KMS-11 (cell line): Measurements from ENCODE around the gene PDE6G.

Experiments used
- H2AFZ ChIP-seq: fragments of 200-600 bp; sonication (generic); 2 replicates; pipeline ENCODE4 v1.6.1; 2016; ENCODE audit warnings: antibody characterized with exemption, mixed run types, low read depth
- H3K27ac ChIP-seq: fragments of 200-600 bp; sonication (generic); 2 replicates; pipeline ENCODE4 v1.6.1; 2016; ENCODE audit warnings: mild to moderate bottlenecking, mixed run types
- H3K27me3 ChIP-seq: fragments of 200-600 bp; sonication (generic); 2 replicates; pipeline ENCODE4 v1.6.1; 2017; ENCODE audit warnings: mild to moderate bottlenecking, low read depth, mixed run types, moderate library complexity; ENCODE audit not compliant: insufficient read depth
- H3K36me3 ChIP-seq: fragments of 200-600 bp; sonication (generic); 2 replicates; pipeline ENCODE4 v1.6.1; 2017; ENCODE audit warnings: mild to moderate bottlenecking, mixed run types; ENCODE audit not compliant: insufficient read depth
- H3K4me1 ChIP-seq: fragments of 200-600 bp; sonication (generic); 2 replicates; pipeline ENCODE4 v1.6.1; 2016; ENCODE audit warnings: mild to moderate bottlenecking, low read depth, mixed run types; ENCODE audit not compliant: poor library complexity, severe bottlenecking
- H3K4me2 ChIP-seq: fragments of 200-600 bp; sonication (generic); 2 replicates; pipeline ENCODE4 v1.7.0; 2016; ENCODE audit warnings: mild to moderate bottlenecking, mixed run types
- H3K4me3 ChIP-seq: fragments of 200-600 bp; sonication (generic); IDR thresholded peaks from 2 replicates; pipeline ENCODE4 v1.6.1; 2017; ENCODE audit warnings: low read depth, low read length, mixed read lengths; ENCODE audit not compliant: insufficient read depth
- H3K79me2 ChIP-seq: fragments of 200-600 bp; sonication (generic); 2 replicates; pipeline ENCODE4 v1.6.1; 2016; ENCODE audit warnings: low read depth, mixed run types; ENCODE audit not compliant: insufficient read depth
- H3K9ac ChIP-seq: fragments of 200-600 bp; sonication (generic); 2 replicates; pipeline ENCODE4 v1.6.1; 2016; ENCODE audit warnings: mild to moderate bottlenecking, mixed run types
- H4K20me1 ChIP-seq: fragments of 200-600 bp; sonication (generic); 2 replicates; pipeline ENCODE4 v1.6.1; 2016; ENCODE audit warnings: mild to moderate bottlenecking, mixed run types; ENCODE audit not compliant: insufficient read depth
- CTCF ChIP-seq: fragments of 200-600 bp; sonication (generic); conservative IDR thresholded peaks from 2 replicates; pipeline ENCODE4 v1.6.1; 2017; ENCODE audit warnings: low read depth, mild to moderate bottlenecking, antibody characterized with exemption, low read length, moderate library complexity, mixed read lengths

Gene PDE6G

DNA sequence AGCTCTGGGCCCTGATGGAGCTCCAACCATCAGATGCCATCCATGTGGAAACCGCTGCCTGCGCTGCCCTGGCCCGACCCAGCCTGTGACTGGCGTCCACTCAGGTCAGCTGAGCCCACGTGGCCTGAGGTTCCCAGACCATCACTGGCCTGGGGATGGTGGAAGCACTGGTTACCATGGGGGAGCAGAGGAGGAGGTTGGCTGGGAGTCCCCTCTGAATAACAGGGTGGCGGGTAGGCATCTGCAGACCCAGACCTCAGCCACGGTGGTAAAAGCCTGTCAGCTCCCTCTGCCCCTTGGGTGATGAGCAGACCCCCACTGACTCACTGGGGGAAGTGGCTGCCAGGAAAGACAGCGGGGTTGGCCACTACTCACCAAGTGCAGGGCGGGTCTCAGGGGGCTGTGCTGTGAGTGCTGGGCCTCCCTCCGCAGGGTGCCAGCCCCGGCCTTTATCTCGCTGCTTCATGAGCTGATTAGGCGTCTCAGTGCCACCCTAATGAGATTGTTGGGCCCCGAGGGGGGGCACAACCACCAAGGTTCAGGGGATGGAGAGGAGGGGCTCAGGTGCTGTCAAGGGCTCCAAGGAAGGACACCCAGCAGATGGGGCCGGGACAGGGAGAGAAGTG is at the start of gene PDE6G:
Gene PDE6G (minus strand): TSS at position 425 of the 626 bp plus-strand sequence. CDS start 3,237 bp downstream, outside the sequence.
- no peak for TF ChIP-seq CTCF
- no peaks in the 10 kb centered on the region for H3K79me2 ChIP-seq
- no peak within 1 kb of the TSS for H3K4me3 ChIP-seq
- H3K4me2 ChIP-seq, result no peak within 1 kb of the TSS; the same call in 1 of the 2 replicates
- peak within 1 kb of the TSS; percentile 14; the same call in 1 of the 2 replicates for H3K27ac ChIP-seq
- no peak within 1 kb of the TSS for H3K9ac ChIP-seq
- H3K27me3 ChIP-seq, result no peaks in the 10 kb centered on the region
- no peaks in the 10 kb centered on the region for H4K20me1 ChIP-seq
- H3K4me1 ChIP-seq, result peaks cover 21% of the 10 kb centered on the region
- H2AFZ ChIP-seq, result peak within 1 kb of the TSS; percentile 2; the same call in 1 of the 2 replicates
- H3K36me3 ChIP-seq, result no peaks in the 10 kb centered on the region

GRCh38 chr17:81705518-81706231 is 49.3 kb upstream of the PDE6G start:
- H3K36me3 ChIP-seq, result peaks cover 7% of the 10 kb centered on the region; the same call in 1 of the 2 replicates

GRCh38 chr17:81703747-81704654 is 47.7 kb upstream of the PDE6G start:
- H3K4me1 ChIP-seq, result peaks cover 30% of the 10 kb centered on the region
- H3K36me3 ChIP-seq, result peaks cover 7% of the 10 kb centered on the region; the same call in 1 of the 2 replicates
- peak overlapping the region; percentile 95 for H3K9ac ChIP-seq
- TF ChIP-seq CTCF, result no peak
- H3K4me2 ChIP-seq, result peak overlapping the region; percentile 75
- peak overlapping the region; percentile 55 for H3K4me3 ChIP-seq
- H4K20me1 ChIP-seq, result no peaks in the 10 kb centered on the region
- H2AFZ ChIP-seq, result peak overlapping the region; percentile 32; the same call in 1 of the 2 replicates
- H3K79me2 ChIP-seq, result peaks cover 70% of the 10 kb centered on the region
- H3K27ac ChIP-seq, result peak overlapping the region; percentile 81
- H3K27me3 ChIP-seq, result no peaks in the 10 kb centered on the region

More at GRCh38 chr17:81705518-81706231, 49.3 kb upstream of the PDE6G start:
- Histone ChIP-seq H3K9ac (no peak overlapping the region), H3K79me2 (peaks cover 59% of the 10 kb centered on the region), H3K27ac (no peak overlapping the region), H3K4me1 (peaks cover 35% of the 10 kb centered on the region), H3K4me2 (no peak overlapping the region; the same call in 1 of the 2 replicates), H2AFZ (no peak overlapping the region), H3K4me3 (no peak overlapping the region), H4K20me1 (no peaks in the 10 kb centered on the region), H3K27me3 (no peaks in the 10 kb centered on the region)
- TF ChIP-seq CTCF, result no peak

DNA sequence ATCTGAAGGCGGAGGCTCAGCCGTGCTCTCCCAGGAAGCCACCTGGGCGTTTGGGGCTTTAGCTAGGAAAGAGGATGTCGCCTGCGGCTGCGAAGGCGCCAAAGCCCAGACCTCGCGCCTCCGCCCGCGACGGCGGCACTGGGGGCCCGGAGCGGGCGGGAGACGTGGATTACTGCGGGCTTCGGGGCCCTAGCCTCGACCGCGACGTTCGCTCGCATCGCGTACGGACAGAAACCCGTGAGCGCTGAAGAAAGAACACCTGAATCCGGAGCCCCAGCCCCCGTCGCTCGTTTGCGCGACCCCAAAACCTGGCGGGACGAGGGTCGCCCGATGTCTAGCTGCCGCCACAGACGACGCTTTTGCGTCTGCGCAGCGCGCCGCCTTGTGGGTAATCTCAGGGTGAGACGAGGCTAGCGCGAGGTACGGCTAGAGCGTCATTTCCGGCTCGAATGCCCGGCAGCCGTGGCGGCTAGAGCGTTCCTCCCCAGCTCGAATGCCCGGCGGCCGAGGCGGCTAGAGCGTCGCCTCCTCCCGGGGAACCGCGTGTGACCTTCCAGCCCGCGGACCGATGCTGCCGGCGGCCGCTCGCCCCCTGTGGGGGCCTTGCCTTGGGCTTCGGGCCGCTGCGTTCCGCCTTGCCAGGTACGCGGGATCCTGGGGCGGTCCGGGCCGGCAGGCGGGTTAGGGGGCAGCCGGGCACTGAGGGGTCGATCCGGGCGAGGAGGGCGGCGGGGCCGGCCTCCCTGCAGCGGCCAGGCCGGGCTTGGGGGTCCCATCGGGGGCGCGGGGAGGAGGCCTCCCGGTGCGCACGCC is 46.8 kb upstream of the PDE6G start, which contains the start of gene MRPL12:
Gene MRPL12 (plus strand): TSS at position 434 of the 813 bp plus-strand sequence. CDS start 135 bp downstream, at position 569.
- Histone ChIP-seq H4K20me1 (no peaks in the 10 kb centered on the region), H3K4me2 (peak within 1 kb of the TSS; percentile 98)

More for the DNA sequence above, 46.8 kb upstream of the PDE6G start, which contains the start of gene MRPL12:
- peaks cover 7% of the 10 kb centered on the region; the same call in 1 of the 2 replicates for H3K36me3 ChIP-seq
- peak within 1 kb of the TSS; percentile 55 for H3K4me3 ChIP-seq
- H3K27ac ChIP-seq, result peak within 1 kb of the TSS; percentile 81
- peaks cover 30% of the 10 kb centered on the region for H3K4me1 ChIP-seq
- no peaks in the 10 kb centered on the region for H3K27me3 ChIP-seq
- H3K79me2 ChIP-seq, result peaks cover 72% of the 10 kb centered on the region
- peak within 1 kb of the TSS; percentile 32 for H2AFZ ChIP-seq
- H3K9ac ChIP-seq, result peak within 1 kb of the TSS; percentile 95
- peak; percentile 54 for TF ChIP-seq CTCF
